HG03354 (cell line): ENCODE data around the gene NT5DC3.

Source experiments
- ATAC-seq: cut with Tn5 transposase; IDR thresholded peaks from one replicate; pipeline ENCODE4 v1.9.1; 2021; ENCODE audit warnings: mild to moderate bottlenecking; ENCODE audit not compliant: unreplicated experiment, poor library complexity, severe bottlenecking

Gene NT5DC3

GRCh38 chr12:103834942-103835341, 6.1 kb downstream of the NT5DC3 start:
- no peak for ATAC-seq

GRCh38 chr12:103833891-103834290, 7.1 kb downstream of the NT5DC3 start:
- ATAC-seq, result no peak

DNA sequence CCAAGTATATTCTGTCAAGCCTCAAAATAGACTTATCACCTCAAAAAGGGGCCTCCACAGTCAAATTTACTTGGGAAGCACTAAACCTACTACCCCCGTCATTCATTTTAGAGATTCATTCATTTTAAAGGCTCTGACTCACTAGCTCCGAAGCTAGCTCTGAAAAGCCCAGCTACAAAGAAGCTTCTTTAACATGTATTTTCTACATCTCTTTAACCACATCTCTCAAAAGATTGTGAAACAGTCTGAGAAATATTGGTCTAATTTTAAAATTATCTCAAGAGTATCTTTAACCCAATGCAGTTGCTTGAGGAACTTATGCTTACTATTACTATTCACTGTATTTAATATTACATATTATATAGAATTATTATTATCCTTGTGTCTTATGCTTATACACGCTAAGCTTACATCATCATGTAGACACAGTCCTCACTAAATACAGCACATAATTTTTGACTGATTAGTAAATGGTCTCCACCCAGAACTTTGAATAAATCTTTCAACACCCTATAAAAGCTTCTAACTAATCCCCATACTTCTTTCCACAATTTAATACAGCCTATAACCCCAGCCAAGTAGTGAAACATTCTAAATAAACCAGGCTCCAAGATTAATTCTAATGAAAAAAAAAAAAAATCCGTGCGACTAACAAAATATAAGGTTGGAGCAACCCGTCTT, 7.8 kb downstream of the NT5DC3 start:
- ATAC-seq, result no peak

DNA sequence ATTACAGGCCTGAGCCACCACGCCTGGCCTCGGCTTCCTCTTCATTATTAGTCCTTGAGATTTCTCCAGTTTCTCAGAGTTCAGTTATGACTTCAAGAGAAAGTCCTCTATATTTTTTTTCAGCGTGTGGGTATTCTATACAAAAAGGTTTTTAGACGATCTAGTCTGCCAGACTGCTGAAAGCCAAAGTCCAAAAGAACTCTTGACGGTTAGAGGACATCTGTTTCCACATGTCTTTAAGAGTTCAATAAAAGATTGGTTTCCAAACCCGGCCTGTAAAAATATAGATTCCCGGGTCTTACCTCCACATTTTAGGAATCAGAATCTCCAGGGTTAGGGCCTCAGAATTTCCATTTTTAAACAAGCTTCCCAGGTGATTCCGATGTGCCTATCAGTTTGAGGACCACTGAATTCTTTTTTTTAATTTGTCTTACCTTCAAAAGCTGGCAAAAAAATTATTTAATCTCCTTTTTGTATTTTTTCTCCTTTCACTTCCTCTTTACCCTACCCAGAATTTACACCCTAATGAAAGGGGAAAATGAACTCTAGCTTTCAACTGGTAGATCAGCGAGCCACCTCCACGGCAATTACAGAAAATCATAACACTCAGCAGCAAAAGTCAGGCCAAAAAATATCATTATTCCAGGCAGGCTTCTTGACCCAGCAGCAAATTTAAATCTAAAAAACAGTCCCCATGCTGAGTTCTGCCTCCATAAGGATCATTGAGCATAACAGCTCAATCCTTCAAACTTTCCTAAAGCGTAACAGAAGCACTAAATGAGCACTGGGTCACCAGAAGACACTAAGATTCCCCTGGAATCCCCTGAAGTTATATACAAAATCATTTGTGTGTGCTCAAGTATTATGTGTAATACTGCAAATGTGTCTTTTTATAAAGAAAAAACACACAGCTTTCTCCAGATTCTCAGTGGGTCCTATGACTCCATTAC, 8.7 kb downstream of the NT5DC3 start:
- ATAC-seq, result no peak

GRCh38 chr12:103830730-103831320, 10.2 kb downstream of the NT5DC3 start:
- no peak for ATAC-seq

DNA sequence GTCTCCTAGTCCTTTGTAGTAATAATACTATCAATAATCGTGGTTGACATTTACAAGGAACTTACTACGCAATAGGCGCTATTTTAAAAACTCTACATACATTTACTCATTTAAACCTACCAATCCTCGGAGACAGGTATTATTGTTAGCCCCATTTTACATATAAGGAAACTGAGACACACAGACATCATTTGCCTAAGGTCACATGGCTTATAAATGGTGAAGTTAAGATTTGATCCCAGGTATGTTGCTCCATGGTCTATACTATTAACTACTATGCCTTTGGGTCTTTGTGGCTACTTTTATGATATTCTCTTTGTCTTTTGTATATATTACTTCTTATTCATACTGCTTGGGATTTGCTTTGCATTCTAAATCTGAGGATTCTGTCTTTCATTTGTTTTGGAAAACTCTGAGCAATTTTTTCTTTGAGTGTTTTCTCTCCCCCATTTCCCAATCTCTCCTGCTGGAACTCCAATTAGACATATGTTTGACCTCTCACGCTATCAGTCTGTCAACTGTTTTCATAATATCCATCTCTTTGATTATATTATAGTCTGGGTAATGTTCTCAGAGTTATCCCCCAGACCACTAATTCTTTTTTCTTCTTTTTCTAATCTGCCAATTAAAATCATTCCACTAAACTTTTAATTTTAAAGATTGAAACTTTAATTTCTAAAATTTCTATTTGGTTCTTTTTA, 10.9 kb downstream of the NT5DC3 start:
- ATAC-seq, result no peak

- ATAC-seq, result no peak
Observed at GRCh38 chr12:103829092-103829491, 11.9 kb downstream of the NT5DC3 start.

GRCh38 chr12:103827911-103828391, 13.1 kb downstream of the NT5DC3 start:
- ATAC-seq, result no peak

GRCh38 chr12:103824845-103825244, 16.2 kb downstream of the NT5DC3 start:
- no peak for ATAC-seq

DNA sequence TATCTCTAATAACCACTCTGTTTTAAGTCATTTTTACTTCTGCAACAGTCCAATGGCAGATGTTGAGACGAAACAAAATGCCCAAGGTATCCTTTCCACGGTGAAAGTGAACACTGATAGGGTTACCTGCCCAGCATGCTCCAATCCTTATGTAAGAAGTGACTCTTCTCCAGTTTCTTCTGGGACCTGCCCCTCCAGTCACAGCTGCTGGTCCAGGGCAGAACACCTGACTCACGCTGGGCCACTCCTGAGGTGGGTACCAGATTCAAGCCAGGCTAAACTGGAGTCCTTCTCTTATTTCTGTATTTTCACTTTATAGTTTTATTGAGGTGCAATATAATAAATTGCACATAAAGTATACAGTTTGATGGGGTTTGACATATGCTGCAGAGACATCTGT, 16.7 kb downstream of the NT5DC3 start:
- ATAC-seq, result no peak

- no peak for ATAC-seq
Observed at GRCh38 chr12:103823871-103824270, 17.2 kb downstream of the NT5DC3 start.

DNA sequence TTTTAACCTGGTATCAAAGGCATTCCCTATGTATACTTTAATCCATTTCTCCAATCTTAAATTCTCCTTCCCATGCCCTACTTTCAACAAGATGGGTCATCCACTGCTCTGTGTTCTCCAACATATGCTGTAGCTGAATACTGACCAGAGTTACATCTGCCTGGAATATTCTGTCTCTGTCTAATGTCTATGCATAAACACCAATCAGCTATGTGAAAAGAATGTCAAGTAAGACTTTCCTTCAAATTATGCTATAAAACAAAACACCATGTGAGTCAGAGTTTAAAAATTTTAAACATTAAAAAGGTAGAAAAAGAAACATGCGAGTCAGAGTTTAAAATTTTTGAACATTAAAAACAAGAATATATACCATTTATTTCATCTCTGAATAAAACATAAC, 19.3 kb downstream of the NT5DC3 start:
- ATAC-seq, result no peak

- ATAC-seq, result no peak
Observed at GRCh38 chr12:103820881-103821489, 20.0 kb downstream of the NT5DC3 start.

GRCh38 chr12:103820361-103820760, 20.7 kb downstream of the NT5DC3 start:
- no peak for ATAC-seq

GRCh38 chr12:103819892-103820291, 21.1 kb downstream of the NT5DC3 start:
- ATAC-seq, result no peak

- ATAC-seq, result no peak
Observed at GRCh38 chr12:103819312-103819711, 21.7 kb downstream of the NT5DC3 start.

DNA sequence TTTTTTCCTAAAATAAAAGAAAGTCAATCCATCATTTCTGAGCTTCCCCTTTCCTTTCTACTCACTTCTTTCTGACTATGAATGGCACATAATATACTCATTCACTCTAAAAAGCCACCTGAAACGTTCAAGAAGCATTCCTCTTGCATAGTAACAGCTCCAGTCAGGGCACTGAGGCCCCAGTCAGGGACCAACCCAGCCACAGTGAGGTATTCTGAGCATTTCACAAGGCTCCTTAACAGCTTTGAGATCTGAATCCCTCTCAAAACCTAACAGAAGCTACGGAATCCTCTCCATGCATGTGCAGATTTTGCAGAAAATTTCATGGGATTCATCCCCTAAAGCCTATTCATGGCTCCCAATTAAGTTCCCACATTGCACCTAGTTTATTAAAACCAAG, 23.2 kb downstream of the NT5DC3 start:
- no peak for ATAC-seq

GRCh38 chr12:103816663-103817062, 24.4 kb downstream of the NT5DC3 start:
- no peak for ATAC-seq

DNA sequence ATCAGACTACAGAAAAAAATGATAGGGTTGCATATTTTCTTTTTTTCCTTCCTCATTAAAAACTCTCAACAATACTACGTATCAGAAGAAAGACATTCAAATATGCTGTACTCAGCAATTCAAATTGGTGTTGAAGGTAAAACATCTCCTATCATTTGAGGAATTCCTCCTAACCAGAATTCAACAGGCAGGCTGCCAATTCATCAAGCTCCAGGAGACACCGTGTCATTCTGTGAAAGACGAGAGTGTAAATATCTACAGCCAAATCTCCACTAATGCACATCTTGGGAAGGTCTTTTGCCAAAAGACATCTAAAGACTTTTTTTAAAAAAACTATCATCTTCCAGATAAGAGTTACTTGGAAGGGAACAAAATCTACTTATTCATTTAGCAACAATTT, 26.6 kb downstream of the NT5DC3 start:
- ATAC-seq, result no peak

GRCh38 chr12:103813949-103814348, 27.1 kb downstream of the NT5DC3 start:
- ATAC-seq, result no peak
